Measurements from ENCODE around the gene SBK3.

- TF ChIP-seq NFIC (IDR thresholded peaks at IDR 0.05; ENCODE audit: borderline replicate concordance) (no peak), CTCF (IDR thresholded peaks at IDR 0.05) (no peak), SMC3 (IDR thresholded peaks at IDR 0.05; ENCODE audit: low read depth, low read length) (no peak), MAX (IDR thresholded peaks at IDR 0.05; ENCODE audit: low read depth) (no peak), ZBTB33 (IDR thresholded peaks at IDR 0.05; ENCODE audit: borderline replicate concordance, low read depth) (no peak), YY1 (IDR thresholded peaks at IDR 0.05; ENCODE audit: low read depth) (no peak), SIN3A (IDR thresholded peaks at IDR 0.05; ENCODE audit: borderline replicate concordance, low read depth, low read length) (no peak), CHD2 (IDR thresholded peaks at IDR 0.05; ENCODE audit: low read length, partially characterized antibody) (no peak), RAD21 (IDR thresholded peaks at IDR 0.05; ENCODE audit: low read length) (no peak), MEF2A (IDR thresholded peaks at IDR 0.05; ENCODE audit: borderline replicate concordance, low read depth) (no peak)
Observed at GRCh38 chr19:55519451-55520311, 25.7 kb downstream of the SBK3 start.
